HEK293 (cell line): ENCODE data around the gene RNF32.

Experiments used
- CTCF ChIA-PET: fragments of 350-600 bp; formaldehyde crosslinking; extraction: SDS; loops from one replicate; lab custom pipeline; 2021; ENCODE audit warnings: antibody characterized with exemption; lab: Yijun Ruan, JAX
- POLR2A ChIA-PET: fragments of 300-600 bp; formaldehyde crosslinking; extraction: SDS; loops from one replicate; lab custom pipeline; 2020; ENCODE audit warnings: antibody characterized with exemption, inconsistent platforms; lab: Yijun Ruan, JAX
- H3K27ac ChIP-seq: fragments of 200-500 bp; sonication (Bioruptor generic); 2 replicates; pipeline ENCODE4 v1.5.1; 2014; ENCODE audit warnings: low read depth, low read length, control low read depth, inconsistent platforms; ENCODE audit errors: extremely low read depth
- H3K36me3 ChIP-seq, 2 experiments: fragments of 200-500 bp in 1 of 2; sonication (Bioruptor generic) in 1 of 2; 1 replicate in 1 of 2; 2 replicates in 1 of 2; pipeline ENCODE4 v1.5.1; 2014 to 2017; ENCODE audit warnings: inconsistent platforms in 2 of 2, low read length in 2 of 2; ENCODE audit not compliant: control insufficient read depth in 2 of 2, insufficient read depth in 1 of 2
- H3K4me1 ChIP-seq: fragments of 200-500 bp; sonication (Bioruptor generic); 2 replicates; pipeline ENCODE4 v1.5.1; 2014; ENCODE audit warnings: mild to moderate bottlenecking, low read length, inconsistent platforms; ENCODE audit not compliant: control insufficient read depth, insufficient read depth
- H3K4me3 ChIP-seq: 2 replicates; pipeline ENCODE4 v1.5.1; 2011; ENCODE audit warnings: low read depth, mild to moderate bottlenecking, control low read depth, low read length, moderate library complexity
- H3K9me3 ChIP-seq: fragments of 200-500 bp; sonication (Bioruptor generic); 2 replicates; pipeline ENCODE4 v1.5.1; 2014; ENCODE audit warnings: low read depth, low read length, inconsistent platforms; ENCODE audit not compliant: control insufficient read depth, insufficient read depth
- BCL11A ChIP-seq: fragments of 450-650 bp; formaldehyde crosslinking; IDR thresholded peaks from 2 replicates; pipeline ENCODE4 v1.5.1; 2016; ENCODE audit warnings: low read depth, missing biosample characterization, missing genetic modification characterization
- KLF1 ChIP-seq: fragments of 450-650 bp; formaldehyde crosslinking; IDR thresholded peaks from 2 replicates; pipeline ENCODE4 v1.5.1; 2016; ENCODE audit warnings: missing biosample characterization, missing genetic modification characterization
- ZBTB1 ChIP-seq: fragments of 450-650 bp; formaldehyde crosslinking; IDR thresholded peaks from 2 replicates; pipeline ENCODE4 v1.5.1; 2016; ENCODE audit warnings: missing biosample characterization, missing genetic modification characterization
- ZBTB21 ChIP-seq: fragments of 450-650 bp; formaldehyde crosslinking; IDR thresholded peaks from 2 replicates; pipeline ENCODE4 v1.5.1; 2017; ENCODE audit warnings: missing biosample characterization, missing genetic modification characterization
- ZNF121 ChIP-seq: fragments of 450-650 bp; formaldehyde crosslinking; IDR thresholded peaks from 2 replicates; pipeline ENCODE4 v1.5.1; 2016; ENCODE audit warnings: missing biosample characterization, missing genetic modification characterization
- ZNF138 ChIP-seq: fragments of 450-650 bp; formaldehyde crosslinking; IDR thresholded peaks from 2 replicates; pipeline ENCODE4 v1.5.1; 2016; ENCODE audit warnings: missing biosample characterization, missing genetic modification characterization, borderline replicate concordance
- ZNF16 ChIP-seq: fragments of 450-650 bp; formaldehyde crosslinking; IDR thresholded peaks from 2 replicates; pipeline ENCODE4 v1.5.1; 2016; ENCODE audit warnings: low read depth, missing biosample characterization, missing genetic modification characterization
- ZNF280D ChIP-seq: fragments of 450-650 bp; formaldehyde crosslinking; IDR thresholded peaks from 2 replicates; pipeline ENCODE4 v1.5.1; 2016; ENCODE audit warnings: missing biosample characterization, missing genetic modification characterization
- ZNF335 ChIP-seq: fragments of 450-650 bp; formaldehyde crosslinking; conservative IDR thresholded peaks from 2 replicates; pipeline ENCODE4 v1.5.1; 2016; ENCODE audit warnings: missing biosample characterization, missing genetic modification characterization
- ZNF404 ChIP-seq: fragments of 450-650 bp; formaldehyde crosslinking; IDR thresholded peaks from 2 replicates; pipeline ENCODE4 v1.5.1; 2017; ENCODE audit warnings: missing biosample characterization, missing genetic modification characterization
- ZNF48 ChIP-seq: fragments of 450-650 bp; formaldehyde crosslinking; IDR thresholded peaks from 2 replicates; pipeline ENCODE4 v1.5.1; 2016; ENCODE audit warnings: missing biosample characterization, missing genetic modification characterization
- ZNF544 ChIP-seq: fragments of 450-650 bp; formaldehyde crosslinking; IDR thresholded peaks from 2 replicates; pipeline ENCODE4 v1.5.0; 2017; ENCODE audit warnings: missing biosample characterization, missing genetic modification characterization
- ZNF560 ChIP-seq: fragments of 450-650 bp; formaldehyde crosslinking; IDR thresholded peaks from 2 replicates; pipeline ENCODE4 v1.5.1; 2017; ENCODE audit warnings: missing biosample characterization, missing genetic modification characterization, borderline replicate concordance
- ZNF624 ChIP-seq: fragments of 450-650 bp; formaldehyde crosslinking; IDR thresholded peaks from 2 replicates; pipeline ENCODE4 v1.5.1; 2017; ENCODE audit warnings: missing biosample characterization, missing genetic modification characterization
- ZNF654 ChIP-seq: fragments of 450-650 bp; formaldehyde crosslinking; IDR thresholded peaks from 2 replicates; pipeline ENCODE4 v1.5.1; 2016; ENCODE audit warnings: low read depth, missing biosample characterization, missing genetic modification characterization
- ZNF707 ChIP-seq: fragments of 450-650 bp; formaldehyde crosslinking; IDR thresholded peaks from 2 replicates; pipeline ENCODE4 v1.5.1; 2016; ENCODE audit warnings: missing biosample characterization, missing genetic modification characterization
- ZSCAN18 ChIP-seq: fragments of 450-650 bp; formaldehyde crosslinking; IDR thresholded peaks from 2 replicates; pipeline ENCODE4 v1.5.1; 2016; ENCODE audit warnings: missing biosample characterization, missing genetic modification characterization
- TF ChIP-seq, protein P1 (sequence below): fragments of 450-650 bp; formaldehyde crosslinking; IDR thresholded peaks from 2 replicates; pipeline ENCODE4 v1.5.1; 2017; ENCODE audit warnings: missing biosample characterization, missing genetic modification characterization
- TF ChIP-seq, protein P2 (sequence below): fragments of 450-650 bp; formaldehyde crosslinking; IDR thresholded peaks from 2 replicates; pipeline ENCODE4 v1.5.1; 2016; ENCODE audit warnings: missing biosample characterization, missing genetic modification characterization

The RNF32 gene

DNA sequence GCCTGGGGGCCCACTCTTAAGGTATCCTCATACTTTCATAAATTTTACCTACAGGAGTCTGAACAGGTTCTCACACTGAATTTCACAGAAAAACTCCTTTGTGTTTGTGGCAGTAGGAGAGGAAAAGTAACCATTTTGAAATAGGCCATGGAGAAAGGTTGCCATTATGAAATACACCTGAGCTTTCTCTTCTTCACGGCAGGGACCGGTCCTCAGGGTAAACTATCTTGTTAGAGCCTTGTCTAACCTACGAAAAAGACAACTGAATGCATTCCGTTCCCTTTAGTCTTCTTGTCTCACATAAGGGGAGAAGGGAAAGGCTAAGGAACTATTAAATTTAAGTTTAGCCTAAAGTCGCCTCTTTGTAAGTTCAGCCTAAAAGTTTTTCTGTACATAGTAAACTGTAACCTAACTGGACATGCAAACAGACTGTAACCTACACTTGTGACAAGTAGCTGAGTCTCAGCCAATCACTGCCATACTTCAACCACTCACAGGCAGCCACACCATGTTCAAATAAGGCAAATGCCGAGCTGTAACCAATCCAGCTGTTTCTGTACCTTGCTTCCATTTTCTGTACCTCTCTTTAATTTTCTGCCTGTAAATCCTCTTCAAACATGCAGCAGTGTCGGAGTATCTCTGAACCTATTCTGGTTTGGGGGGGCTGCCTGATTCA is 14.2 kb upstream of the RNF32 start:
- CTCF ChIA-PET = no interaction called here
- no peak overlapping the region for H3K27ac ChIP-seq
- POLR2A ChIA-PET = no interaction called here

DNA sequence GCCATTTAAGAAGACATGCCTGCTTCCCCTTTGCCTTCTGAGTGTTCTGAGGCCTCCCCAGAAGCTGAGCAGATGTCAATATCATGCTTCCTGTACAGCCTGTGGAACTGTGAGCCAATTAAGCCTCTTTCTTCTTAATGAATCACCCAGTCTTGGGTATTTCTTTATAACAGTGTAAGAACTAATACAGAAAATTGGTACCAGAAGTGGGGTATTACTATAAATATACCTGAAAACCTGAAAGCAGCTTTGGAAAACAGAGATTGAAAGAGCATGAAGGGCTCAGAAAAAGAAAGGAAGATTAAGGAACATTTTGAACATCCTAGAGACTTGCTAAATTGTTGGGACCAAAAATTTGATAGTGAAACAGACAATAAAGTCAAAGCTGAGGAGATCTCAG is 12.0 kb upstream of the RNF32 start:
- H3K27ac ChIP-seq = no peak overlapping the region
- H3K36me3 ChIP-seq = no peaks in the 10 kb centered on the region
- ChIA-PET CTCF (no interaction called here), POLR2A (no interaction called here)
- no peaks in the 10 kb centered on the region for H3K4me1 ChIP-seq
- TF ChIP-seq ZNF707 (tag by site-specific recombination) = peak; percentile 75
- no peak for TF ChIP-seq ZNF404 (tag by site-specific recombination)
- no peaks in the 10 kb centered on the region for H3K9me3 ChIP-seq
- no peak overlapping the region for H3K4me3 ChIP-seq

More for the DNA sequence above, 14.2 kb upstream of the RNF32 start:
- no peaks in the 10 kb centered on the region for H3K36me3 ChIP-seq
- no peaks in the 10 kb centered on the region for H3K9me3 ChIP-seq
- H3K4me3 ChIP-seq = no peak overlapping the region
- TF ChIP-seq KLF1 (tag by site-specific recombination) (no peak), ZNF560 (tag by site-specific recombination) (no peak), ZNF335 (tag by site-specific recombination) (no peak), ZNF654 (tag by site-specific recombination) (no peak), ZNF707 (tag by site-specific recombination) (no peak), ZNF48 (no peak), ZNF624 (tag by site-specific recombination) (no peak), ZNF16 (tag by site-specific recombination) (no peak)
- H3K4me1 ChIP-seq = no peaks in the 10 kb centered on the region

DNA sequence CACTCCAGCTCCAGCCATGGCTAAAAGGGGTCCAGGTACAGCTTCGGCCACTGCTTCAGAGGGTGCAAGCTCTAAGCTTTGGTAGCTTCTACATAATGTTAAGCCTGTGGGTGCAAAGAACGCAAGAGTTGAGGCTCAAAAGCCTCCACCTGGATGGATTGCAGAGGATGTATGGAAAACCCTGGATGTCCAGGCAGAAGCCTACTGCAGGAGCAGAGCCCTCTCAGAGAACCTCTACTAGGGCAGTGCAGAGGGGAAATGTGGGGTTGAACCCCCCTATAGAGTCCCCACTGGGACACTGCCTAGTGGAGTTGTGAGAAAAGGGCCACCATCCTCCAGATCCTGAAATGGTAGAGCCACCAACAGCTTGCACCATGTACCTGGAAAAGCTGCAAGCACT is 10.7 kb upstream of the RNF32 start:
- no peak overlapping the region for H3K27ac ChIP-seq
- TF ChIP-seq, protein P1, sequence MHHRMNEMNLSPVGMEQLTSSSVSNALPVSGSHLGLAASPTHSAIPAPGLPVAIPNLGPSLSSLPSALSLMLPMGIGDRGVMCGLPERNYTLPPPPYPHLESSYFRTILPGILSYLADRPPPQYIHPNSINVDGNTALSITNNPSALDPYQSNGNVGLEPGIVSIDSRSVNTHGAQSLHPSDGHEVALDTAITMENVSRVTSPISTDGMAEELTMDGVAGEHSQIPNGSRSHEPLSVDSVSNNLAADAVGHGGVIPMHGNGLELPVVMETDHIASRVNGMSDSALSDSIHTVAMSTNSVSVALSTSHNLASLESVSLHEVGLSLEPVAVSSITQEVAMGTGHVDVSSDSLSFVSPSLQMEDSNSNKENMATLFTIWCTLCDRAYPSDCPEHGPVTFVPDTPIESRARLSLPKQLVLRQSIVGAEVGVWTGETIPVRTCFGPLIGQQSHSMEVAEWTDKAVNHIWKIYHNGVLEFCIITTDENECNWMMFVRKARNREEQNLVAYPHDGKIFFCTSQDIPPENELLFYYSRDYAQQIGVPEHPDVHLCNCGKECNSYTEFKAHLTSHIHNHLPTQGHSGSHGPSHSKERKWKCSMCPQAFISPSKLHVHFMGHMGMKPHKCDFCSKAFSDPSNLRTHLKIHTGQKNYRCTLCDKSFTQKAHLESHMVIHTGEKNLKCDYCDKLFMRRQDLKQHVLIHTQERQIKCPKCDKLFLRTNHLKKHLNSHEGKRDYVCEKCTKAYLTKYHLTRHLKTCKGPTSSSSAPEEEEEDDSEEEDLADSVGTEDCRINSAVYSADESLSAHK (tag by site-specific recombination) = no peak
- no peak for TF ChIP-seq BCL11A (tag by site-specific recombination)
- TF ChIP-seq, all 188 proteins: peak for 0
- H3K36me3 ChIP-seq = no peaks in the 10 kb centered on the region
- H3K9me3 ChIP-seq = no peaks in the 10 kb centered on the region
- H3K4me1 ChIP-seq = no peaks in the 10 kb centered on the region
- H3K4me3 ChIP-seq = no peak overlapping the region
- POLR2A ChIA-PET = no interaction called here
- CTCF ChIA-PET = no interaction called here

GRCh38 chr7:156634117-156634516 is 6.5 kb upstream of the RNF32 start:
- CTCF ChIA-PET = no interaction called here
- POLR2A ChIA-PET = no interaction called here
- no peak for TF ChIP-seq ZBTB21
- TF ChIP-seq ZBTB1 (tag by site-specific recombination) = no peak
- TF ChIP-seq ZSCAN18 = no peak
- TF ChIP-seq ZNF121 (tag by site-specific recombination) = no peak
- TF ChIP-seq, protein P2, sequence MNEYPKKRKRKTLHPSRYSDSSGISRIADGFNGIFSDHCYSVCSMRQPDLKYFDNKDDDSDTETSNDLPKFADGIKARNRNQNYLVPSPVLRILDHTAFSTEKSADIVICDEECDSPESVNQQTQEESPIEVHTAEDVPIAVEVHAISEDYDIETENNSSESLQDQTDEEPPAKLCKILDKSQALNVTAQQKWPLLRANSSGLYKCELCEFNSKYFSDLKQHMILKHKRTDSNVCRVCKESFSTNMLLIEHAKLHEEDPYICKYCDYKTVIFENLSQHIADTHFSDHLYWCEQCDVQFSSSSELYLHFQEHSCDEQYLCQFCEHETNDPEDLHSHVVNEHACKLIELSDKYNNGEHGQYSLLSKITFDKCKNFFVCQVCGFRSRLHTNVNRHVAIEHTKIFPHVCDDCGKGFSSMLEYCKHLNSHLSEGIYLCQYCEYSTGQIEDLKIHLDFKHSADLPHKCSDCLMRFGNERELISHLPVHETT (tag by site-specific recombination) = no peak
- TF ChIP-seq ZNF544 = no peak
- TF ChIP-seq ZNF280D (tag by site-specific recombination) = no peak
- no peak for TF ChIP-seq ZNF16 (tag by site-specific recombination)
- no peak for TF ChIP-seq ZNF138 (tag by site-specific recombination)

More at GRCh38 chr7:156634117-156634516, 6.5 kb upstream of the RNF32 start:
- H3K36me3 ChIP-seq = no peaks in the 10 kb centered on the region
- no peak overlapping the region for H3K4me3 ChIP-seq
- no peaks in the 10 kb centered on the region for H3K9me3 ChIP-seq
- H3K4me1 ChIP-seq = no peaks in the 10 kb centered on the region
- no peak overlapping the region for H3K27ac ChIP-seq
